HEK293 (cell line): ENCODE results near the gene FKRP.

Experiments used
- CTCF ChIA-PET: fragments of 350-600 bp; formaldehyde crosslinking; extraction: SDS; loops from one replicate; lab custom pipeline; 2021; ENCODE audit warnings: antibody characterized with exemption; lab: Yijun Ruan, JAX
- POLR2A ChIA-PET: fragments of 300-600 bp; formaldehyde crosslinking; extraction: SDS; loops from one replicate; lab custom pipeline; 2020; ENCODE audit warnings: antibody characterized with exemption, inconsistent platforms; lab: Yijun Ruan, JAX
- H3K27ac ChIP-seq: fragments of 200-500 bp; sonication (Bioruptor generic); 2 replicates; pipeline ENCODE4 v1.5.1; 2014; ENCODE audit warnings: low read depth, low read length, control low read depth, inconsistent platforms; ENCODE audit errors: extremely low read depth
- H3K36me3 ChIP-seq, 2 experiments: fragments of 200-500 bp in 1 of 2; sonication (Bioruptor generic) in 1 of 2; 1 replicate in 1 of 2; 2 replicates in 1 of 2; pipeline ENCODE4 v1.5.1; 2014 to 2017; ENCODE audit warnings: inconsistent platforms in 2 of 2, low read length in 2 of 2; ENCODE audit not compliant: control insufficient read depth in 2 of 2, insufficient read depth in 1 of 2
- H3K4me1 ChIP-seq: fragments of 200-500 bp; sonication (Bioruptor generic); 2 replicates; pipeline ENCODE4 v1.5.1; 2014; ENCODE audit warnings: mild to moderate bottlenecking, low read length, inconsistent platforms; ENCODE audit not compliant: control insufficient read depth, insufficient read depth
- H3K4me3 ChIP-seq: 2 replicates; pipeline ENCODE4 v1.5.1; 2011; ENCODE audit warnings: low read depth, mild to moderate bottlenecking, control low read depth, low read length, moderate library complexity
- H3K9me3 ChIP-seq: fragments of 200-500 bp; sonication (Bioruptor generic); 2 replicates; pipeline ENCODE4 v1.5.1; 2014; ENCODE audit warnings: low read depth, low read length, inconsistent platforms; ENCODE audit not compliant: control insufficient read depth, insufficient read depth
- EGR2 ChIP-seq: fragments of 450-650 bp; formaldehyde crosslinking; IDR thresholded peaks from 2 replicates; pipeline ENCODE4 v1.5.1; 2016; ENCODE audit warnings: low read depth, missing biosample characterization, missing genetic modification characterization
- MZF1 ChIP-seq: fragments of 450-650 bp; formaldehyde crosslinking; IDR thresholded peaks from 2 replicates; pipeline ENCODE4 v1.5.1; 2017; ENCODE audit warnings: missing biosample characterization, missing genetic modification characterization, borderline replicate concordance
- SP3 ChIP-seq: fragments of 450-650 bp; formaldehyde crosslinking; IDR thresholded peaks from 2 replicates; pipeline ENCODE4 v1.5.1; 2016; ENCODE audit warnings: missing biosample characterization, missing genetic modification characterization
- SP7 ChIP-seq: fragments of 450-650 bp; formaldehyde crosslinking; IDR thresholded peaks from 2 replicates; pipeline ENCODE4 v1.5.1; 2016; ENCODE audit warnings: missing biosample characterization, missing genetic modification characterization
- WT1 ChIP-seq: fragments of 450-650 bp; formaldehyde crosslinking; IDR thresholded peaks from 2 replicates; pipeline ENCODE4 v1.5.1; 2016; ENCODE audit warnings: missing biosample characterization, missing genetic modification characterization
- ZBTB20 ChIP-seq: fragments of 450-650 bp; formaldehyde crosslinking; IDR thresholded peaks from 2 replicates; pipeline ENCODE4 v1.5.1; 2016; ENCODE audit warnings: missing biosample characterization, missing genetic modification characterization
- ZBTB48 ChIP-seq: fragments of 450-650 bp; formaldehyde crosslinking; IDR thresholded peaks from 2 replicates; pipeline ENCODE4 v1.5.1; 2016; ENCODE audit warnings: missing biosample characterization, missing genetic modification characterization
- ZBTB8A ChIP-seq: fragments of 450-650 bp; formaldehyde crosslinking; IDR thresholded peaks from 2 replicates; pipeline ENCODE4 v1.5.1; 2016; ENCODE audit warnings: missing biosample characterization, missing genetic modification characterization
- ZEB2 ChIP-seq: fragments of 450-650 bp; formaldehyde crosslinking; IDR thresholded peaks from 2 replicates; pipeline ENCODE4 v1.5.1; 2016; ENCODE audit warnings: missing biosample characterization, missing genetic modification characterization
- ZNF10 ChIP-seq: fragments of 450-650 bp; formaldehyde crosslinking; IDR thresholded peaks from 2 replicates; pipeline ENCODE4 v1.5.1; 2017; ENCODE audit warnings: missing biosample characterization, missing genetic modification characterization
- ZNF24 ChIP-seq: fragments of 450-650 bp; formaldehyde crosslinking; IDR thresholded peaks from 2 replicates; pipeline ENCODE4 v1.5.1; 2016; ENCODE audit warnings: missing biosample characterization, missing genetic modification characterization
- ZNF626 ChIP-seq: fragments of 450-650 bp; sonication (Bioruptor Pico); formaldehyde crosslinking; IDR thresholded peaks from 2 replicates; pipeline ENCODE4 v1.5.1; 2018; ENCODE audit warnings: missing biosample characterization, missing genetic modification characterization, inconsistent platforms
- ZNF785 ChIP-seq: fragments of 450-650 bp; formaldehyde crosslinking; IDR thresholded peaks from 2 replicates; pipeline ENCODE4 v1.5.1; 2016; ENCODE audit warnings: missing biosample characterization, missing genetic modification characterization
- ZSCAN30 ChIP-seq: fragments of 450-650 bp; IDR thresholded peaks from 2 replicates; pipeline ENCODE4 v1.5.1; 2018; ENCODE audit warnings: missing biosample characterization, mild to moderate bottlenecking, missing genetic modification characterization, moderate library complexity
- ZXDB ChIP-seq: fragments of 450-650 bp; formaldehyde crosslinking; IDR thresholded peaks from 2 replicates; pipeline ENCODE4 v1.5.1; 2016; ENCODE audit warnings: missing biosample characterization, missing genetic modification characterization
- TF ChIP-seq, protein P1 (sequence below): fragments of 450-650 bp; formaldehyde crosslinking; IDR thresholded peaks from 2 replicates; pipeline ENCODE4 v1.5.1; 2016; ENCODE audit warnings: missing biosample characterization, missing genetic modification characterization
- TF ChIP-seq, protein P2 (sequence below): fragments of 450-650 bp; formaldehyde crosslinking; IDR thresholded peaks from 2 replicates; pipeline ENCODE4 v1.5.1; 2017; ENCODE audit warnings: missing biosample characterization, mild to moderate bottlenecking, missing genetic modification characterization, moderate library complexity
- TF ChIP-seq, protein P3 (sequence below): fragments of 450-650 bp; formaldehyde crosslinking; IDR thresholded peaks from 2 replicates; pipeline ENCODE4 v1.5.1; 2016; ENCODE audit warnings: missing biosample characterization, missing genetic modification characterization
- TF ChIP-seq, protein P4 (sequence below): fragments of 450-650 bp; formaldehyde crosslinking; IDR thresholded peaks from 2 replicates; pipeline ENCODE4 v1.5.1; 2017; ENCODE audit warnings: missing biosample characterization, missing genetic modification characterization

FKRP gene

DNA sequence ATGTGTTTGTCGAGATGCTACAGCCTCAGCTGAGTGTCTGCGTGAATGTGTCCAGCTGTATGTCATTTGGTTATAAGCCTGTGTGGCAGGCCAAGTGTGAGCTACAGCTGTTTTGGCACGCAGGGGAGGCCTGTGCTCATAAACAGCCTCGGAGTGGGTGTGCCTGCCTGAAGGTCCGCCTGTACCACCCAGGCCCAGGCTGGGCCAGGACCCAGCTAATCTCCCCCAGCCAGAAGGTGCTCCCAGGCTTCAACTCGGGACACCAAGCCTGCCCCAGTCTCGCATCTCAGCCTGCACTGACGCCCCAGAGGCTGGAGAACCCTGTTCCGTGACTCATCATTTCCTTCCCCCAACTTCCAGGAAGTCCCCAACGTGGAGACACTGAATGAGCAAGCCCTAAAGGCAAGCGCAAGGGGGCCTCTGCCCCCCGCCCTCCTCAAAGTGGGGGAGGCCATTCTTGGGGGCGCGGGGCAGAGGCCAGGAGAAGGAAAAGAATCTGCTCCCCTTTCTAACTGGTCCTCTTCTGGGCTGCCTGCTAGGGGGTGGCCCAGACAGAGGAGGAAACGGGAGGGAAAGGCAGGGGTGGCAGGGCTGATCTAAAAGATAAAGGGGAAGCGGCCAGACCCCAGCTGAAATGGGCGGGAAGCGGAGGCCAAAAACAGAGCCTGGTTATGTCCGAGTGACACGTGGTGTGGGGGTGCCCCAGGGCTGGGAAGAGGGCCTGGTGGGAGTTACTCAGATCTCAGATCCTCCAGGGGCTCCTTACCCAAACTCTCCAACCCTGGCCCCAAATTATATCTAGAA is 40.6 kb downstream of the FKRP start (continued):
- peak; percentile 74 for TF ChIP-seq ZBTB20 (tag by site-specific recombination)
- TF ChIP-seq ZNF785 (tag by site-specific recombination): peak; percentile 8; the same call in 1 of the 2 replicates
- peak; percentile 33; the same call in 1 of the 2 replicates for TF ChIP-seq ZNF24 (tag by site-specific recombination)
- peak; percentile 80; the same call in 1 of the 2 replicates for TF ChIP-seq SP7 (tag by site-specific recombination)
- TF ChIP-seq, protein P1, sequence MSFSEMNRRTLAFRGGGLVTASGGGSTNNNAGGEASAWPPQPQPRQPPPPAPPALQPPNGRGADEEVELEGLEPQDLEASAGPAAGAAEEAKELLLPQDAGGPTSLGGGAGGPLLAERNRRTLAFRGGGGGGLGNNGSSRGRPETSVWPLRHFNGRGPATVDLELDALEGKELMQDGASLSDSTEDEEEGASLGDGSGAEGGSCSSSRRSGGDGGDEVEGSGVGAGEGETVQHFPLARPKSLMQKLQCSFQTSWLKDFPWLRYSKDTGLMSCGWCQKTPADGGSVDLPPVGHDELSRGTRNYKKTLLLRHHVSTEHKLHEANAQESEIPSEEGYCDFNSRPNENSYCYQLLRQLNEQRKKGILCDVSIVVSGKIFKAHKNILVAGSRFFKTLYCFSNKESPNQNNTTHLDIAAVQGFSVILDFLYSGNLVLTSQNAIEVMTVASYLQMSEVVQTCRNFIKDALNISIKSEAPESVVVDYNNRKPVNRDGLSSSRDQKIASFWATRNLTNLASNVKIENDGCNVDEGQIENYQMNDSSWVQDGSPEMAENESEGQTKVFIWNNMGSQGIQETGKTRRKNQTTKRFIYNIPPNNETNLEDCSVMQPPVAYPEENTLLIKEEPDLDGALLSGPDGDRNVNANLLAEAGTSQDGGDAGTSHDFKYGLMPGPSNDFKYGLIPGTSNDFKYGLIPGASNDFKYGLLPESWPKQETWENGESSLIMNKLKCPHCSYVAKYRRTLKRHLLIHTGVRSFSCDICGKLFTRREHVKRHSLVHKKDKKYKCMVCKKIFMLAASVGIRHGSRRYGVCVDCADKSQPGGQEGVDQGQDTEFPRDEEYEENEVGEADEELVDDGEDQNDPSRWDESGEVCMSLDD: peak; percentile 86
- TF ChIP-seq EGR2 (tag by site-specific recombination): 0 out of 2 replicates have a peak, but pooled peaks have one; percentile 6
- TF ChIP-seq ZSCAN30 (tag by site-specific recombination): peak; percentile 28; the same call in 1 of the 2 replicates
- TF ChIP-seq, protein P2, sequence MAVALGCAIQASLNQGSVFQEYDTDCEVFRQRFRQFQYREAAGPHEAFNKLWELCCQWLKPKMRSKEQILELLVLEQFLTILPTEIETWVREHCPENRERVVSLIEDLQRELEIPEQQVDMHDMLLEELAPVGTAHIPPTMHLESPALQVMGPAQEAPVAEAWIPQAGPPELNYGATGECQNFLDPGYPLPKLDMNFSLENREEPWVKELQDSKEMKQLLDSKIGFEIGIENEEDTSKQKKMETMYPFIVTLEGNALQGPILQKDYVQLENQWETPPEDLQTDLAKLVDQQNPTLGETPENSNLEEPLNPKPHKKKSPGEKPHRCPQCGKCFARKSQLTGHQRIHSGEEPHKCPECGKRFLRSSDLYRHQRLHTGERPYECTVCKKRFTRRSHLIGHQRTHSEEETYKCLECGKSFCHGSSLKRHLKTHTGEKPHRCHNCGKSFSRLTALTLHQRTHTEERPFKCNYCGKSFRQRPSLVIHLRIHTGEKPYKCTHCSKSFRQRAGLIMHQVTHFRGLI (tag by site-specific recombination): peak; percentile 27; the same call in 1 of the 2 replicates
- peak; percentile 99 for TF ChIP-seq MZF1 (tag by site-specific recombination)
- TF ChIP-seq ZBTB48 (tag by site-specific recombination): peak; percentile 63; the same call in 1 of the 2 replicates
- peak; percentile 60 for TF ChIP-seq SP3 (tag by site-specific recombination)
- TF ChIP-seq ZNF626 (tag by site-specific recombination): no peak
- no peak; the same call in 1 of the 2 replicates for TF ChIP-seq WT1 (tag by site-specific recombination)
- TF ChIP-seq, protein P3, sequence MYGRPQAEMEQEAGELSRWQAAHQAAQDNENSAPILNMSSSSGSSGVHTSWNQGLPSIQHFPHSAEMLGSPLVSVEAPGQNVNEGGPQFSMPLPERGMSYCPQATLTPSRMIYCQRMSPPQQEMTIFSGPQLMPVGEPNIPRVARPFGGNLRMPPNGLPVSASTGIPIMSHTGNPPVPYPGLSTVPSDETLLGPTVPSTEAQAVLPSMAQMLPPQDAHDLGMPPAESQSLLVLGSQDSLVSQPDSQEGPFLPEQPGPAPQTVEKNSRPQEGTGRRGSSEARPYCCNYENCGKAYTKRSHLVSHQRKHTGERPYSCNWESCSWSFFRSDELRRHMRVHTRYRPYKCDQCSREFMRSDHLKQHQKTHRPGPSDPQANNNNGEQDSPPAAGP: peak; percentile 55
- peak; percentile 90 for TF ChIP-seq ZBTB8A
- peak; percentile 58 for TF ChIP-seq ZEB2 (tag by site-specific recombination)

DNA sequence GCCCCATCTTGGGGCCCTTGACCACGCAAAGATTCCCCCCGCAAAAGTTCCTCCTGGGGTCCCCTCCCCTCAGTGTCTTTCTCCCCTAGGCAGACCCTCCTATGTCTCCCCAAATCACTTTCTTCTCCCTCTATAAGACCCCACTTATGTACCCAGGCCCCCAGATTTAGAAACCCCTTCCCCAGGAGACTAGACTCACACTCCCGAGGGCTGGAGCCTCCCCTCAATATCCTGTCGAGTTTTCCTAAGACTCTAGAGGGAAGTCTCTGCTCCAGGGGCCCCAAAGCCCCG is 41.1 kb downstream of the FKRP start:
- ChIA-PET POLR2A (interaction anchor here (1.3 to 3.7 kb wide), 12 partner anchors 11 to 327 kb away, joined by 4 to 50 read pairs (median 12); partner anchors contain the start of genes AP2S1, CALM3 and ZC3H4), CTCF (interaction anchor here (1.7 to 4.5 kb wide), 3 partner anchors 14 to 54 kb away, joined by 5 to 26 read pairs (median 5); no protein-coding TSS in a partner anchor)
- H3K4me3 ChIP-seq: peak overlapping the region; percentile 57
- TF ChIP-seq, protein P4, sequence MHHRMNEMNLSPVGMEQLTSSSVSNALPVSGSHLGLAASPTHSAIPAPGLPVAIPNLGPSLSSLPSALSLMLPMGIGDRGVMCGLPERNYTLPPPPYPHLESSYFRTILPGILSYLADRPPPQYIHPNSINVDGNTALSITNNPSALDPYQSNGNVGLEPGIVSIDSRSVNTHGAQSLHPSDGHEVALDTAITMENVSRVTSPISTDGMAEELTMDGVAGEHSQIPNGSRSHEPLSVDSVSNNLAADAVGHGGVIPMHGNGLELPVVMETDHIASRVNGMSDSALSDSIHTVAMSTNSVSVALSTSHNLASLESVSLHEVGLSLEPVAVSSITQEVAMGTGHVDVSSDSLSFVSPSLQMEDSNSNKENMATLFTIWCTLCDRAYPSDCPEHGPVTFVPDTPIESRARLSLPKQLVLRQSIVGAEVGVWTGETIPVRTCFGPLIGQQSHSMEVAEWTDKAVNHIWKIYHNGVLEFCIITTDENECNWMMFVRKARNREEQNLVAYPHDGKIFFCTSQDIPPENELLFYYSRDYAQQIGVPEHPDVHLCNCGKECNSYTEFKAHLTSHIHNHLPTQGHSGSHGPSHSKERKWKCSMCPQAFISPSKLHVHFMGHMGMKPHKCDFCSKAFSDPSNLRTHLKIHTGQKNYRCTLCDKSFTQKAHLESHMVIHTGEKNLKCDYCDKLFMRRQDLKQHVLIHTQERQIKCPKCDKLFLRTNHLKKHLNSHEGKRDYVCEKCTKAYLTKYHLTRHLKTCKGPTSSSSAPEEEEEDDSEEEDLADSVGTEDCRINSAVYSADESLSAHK: 0 out of 2 replicates have a peak, but pooled peaks have one; percentile 4
- TF ChIP-seq ZXDB (tag by site-specific recombination) (peak; percentile 97; the same call in 1 of the 2 replicates), ZNF10 (tag by site-specific recombination) (no peak)
- TF ChIP-seq, all 188 proteins: peak for 2
- no peaks in the 10 kb centered on the region for H3K9me3 ChIP-seq
- H3K4me1 ChIP-seq: peaks cover 20% of the 10 kb centered on the region
- peaks cover 27 to 41% of the 10 kb centered on the region in 2 experiments for H3K36me3 ChIP-seq
- H3K27ac ChIP-seq: peak overlapping the region; percentile 96
